Erythroblast (primary cell): ENCODE data around the gene RELB.

ENCODE experiments used
- GATA1 ChIP-seq: IDR thresholded peaks from 2 replicates; pipeline ENCODE4 v1.6.1; 2011; ENCODE audit warnings: low read depth, mild to moderate bottlenecking, control low read depth, low read length, moderate library complexity
- POLR2A ChIP-seq: IDR thresholded peaks from 2 replicates; pipeline ENCODE4 v1.6.1; 2011; ENCODE audit warnings: mild to moderate bottlenecking, low read length

DNA sequence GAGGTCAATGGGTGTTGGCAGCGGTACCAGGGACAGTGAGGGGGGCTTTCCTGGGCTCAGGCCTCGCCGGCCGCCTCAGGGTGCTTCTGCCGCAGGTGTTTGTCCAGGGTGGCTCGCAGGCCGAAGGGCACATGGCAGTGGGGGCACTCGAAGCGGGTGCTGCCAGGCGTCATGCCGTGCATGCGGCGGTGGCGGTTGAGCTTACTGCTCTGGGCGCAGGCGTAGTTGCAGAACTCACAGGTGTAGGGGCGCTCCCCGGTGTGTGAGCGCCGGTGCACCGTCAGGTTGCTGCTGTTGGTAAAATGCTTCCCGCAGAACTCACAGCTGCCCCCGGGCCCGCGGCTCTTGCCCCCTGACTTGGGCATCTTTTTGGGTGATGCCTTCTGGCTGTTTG is 70.3 kb downstream of the RELB start:
- TF ChIP-seq POLR2A (no peak), GATA1 (no peak)
